Measurements from ENCODE around the gene CARMIL1.

- TF ChIP-seq RARB (CRISPR knock-in tag; IDR thresholded peaks at IDR 0.05) = no peak
- no peak for TF ChIP-seq PATZ1 (CRISPR knock-in tag; IDR thresholded peaks at IDR 0.05; ENCODE audit: borderline replicate concordance)
These were observed 343.9 kb downstream of the CARMIL1 start for GRCh38 chr6:25623065-25623464.
